Stomach (tissue), 9 donors: ENCODE results near the gene PSMA6. TPM values are rescaled to one million over a fixed set of nuclear protein-coding genes. Genes with fewer than 3 reads are reported as not detected.

Experiments used
- DNase-seq, 2 donors: peaks; one replicate each; pipeline versions ENCODE4 v3.0.0 to v3.0.0-alpha.2; 2013 to 2019
- H3K27ac ChIP-seq, 5 donors: fragments of 200-600 bp in 4 of 5; sonication (generic) in 4 of 5; one replicate each; pipeline ENCODE4 v1.5.1; 2013 to 2019; ENCODE audit warnings: mild to moderate bottlenecking in 1 of 5, moderate library complexity in 1 of 5
- H3K27me3 ChIP-seq, 3 donors: fragments of 200-600 bp; sonication (generic); one replicate each; pipeline ENCODE4 v1.5.1; 2017 to 2019; ENCODE audit warnings: mixed run types in 1 of 3
- H3K36me3 ChIP-seq, 4 donors: fragments of 200-600 bp; sonication (generic); 1 replicate in 3 of 4; 2 replicates in 1 of 4; pipeline ENCODE4 v1.5.1; 2016 to 2019
- H3K4me1 ChIP-seq, 4 donors: fragments of 200-600 bp; sonication (generic); one replicate each; pipeline ENCODE4 v1.5.1; 2016 to 2019
- H3K4me3 ChIP-seq, 4 donors: fragments of 200-600 bp; sonication (generic) in 3 of 4; one replicate each; pipeline ENCODE4 v1.5.1; 2016 to 2019; ENCODE audit warnings: mild to moderate bottlenecking in 1 of 4
- H3K9me3 ChIP-seq, 4 donors: fragments of 200-600 bp; sonication (generic); one replicate each; pipeline ENCODE4 v1.5.1; 2016 to 2019
- EP300 ChIP-seq: sonication (generic); formaldehyde crosslinking; IDR thresholded peaks from one replicate; pipeline ENCODE4 v1.6.1; 2017; ENCODE audit warnings: antibody characterized with exemption
- POLR2A ChIP-seq, 4 donors: fragments of 450-650 bp; IDR thresholded peaks; one replicate each; pipeline ENCODE4 v1.6.1; 2016; ENCODE audit warnings: antibody characterized with exemption in 4 of 4, control low read depth in 2 of 4, mild to moderate bottlenecking in 1 of 4, moderate library complexity in 1 of 4
- POLR2AphosphoS5 ChIP-seq, 3 donors: sonication (generic); formaldehyde crosslinking; IDR thresholded peaks; one replicate each; pipeline ENCODE4 v1.6.1; 2016; ENCODE audit warnings: antibody characterized with exemption in 3 of 3
- WGBS, 5 donors: extraction: QIAGEN DNeasy Blood & Tissue Kit in 3 of 5; methylation state at CpG; one replicate each; pipeline versions ENCODE4 v1.1.5 to v1.1.7; 2013 to 2018; 5-methylcytosine and 5-hydroxymethylcytosine counted together
- intact Hi-C: fragments of 100-400 bp; cut with DNase I; formaldehyde crosslinking; loops from one replicate; pipeline ENCODE4 v1.15.1; 2023; ENCODE audit warnings: low total_unique reads
- polyA plus RNA-seq, 3 donors: library from polyadenylated mRNA; stranded (reverse); fragments of 200-250 nt; gene quantifications; one replicate each; pipeline ENCODE4 v1.2.3, GENCODE V29; 2013
- total RNA-seq, 5 donors: library from RNA; depleted of rRNA; stranded (reverse); fragments of >200 nt; gene quantifications; one replicate each; pipeline versions ENCODE4 v1.1.0 to v1.2.3, GENCODE V29; 2014 to 2016
- TF ChIP-seq, protein P1 (sequence below), 7 experiments: fragments of 450-650 bp in 4 of 7; fragments of 200-600 bp in 3 of 7; sonication (generic) in 3 of 7; IDR thresholded peaks; one replicate each; pipeline ENCODE4 v1.5.1; 2016 to 2019; ENCODE audit warnings: antibody characterized with exemption in 7 of 7, control low read depth in 2 of 7, mild to moderate bottlenecking in 1 of 7
- donor health status: healthy with polysubstance abuse.
- donor health status: Bipolar disorder and iron deficiency.
- donor health status: healthy.

Gene PSMA6
- total and polyA plus RNA-seq, 8 donors = 10.7 to 202 (median 159) TPM

- no peak for TF ChIP-seq POLR2AphosphoS5 (IDR thresholded peaks at IDR 0.05)
- TF ChIP-seq, protein P1, sequence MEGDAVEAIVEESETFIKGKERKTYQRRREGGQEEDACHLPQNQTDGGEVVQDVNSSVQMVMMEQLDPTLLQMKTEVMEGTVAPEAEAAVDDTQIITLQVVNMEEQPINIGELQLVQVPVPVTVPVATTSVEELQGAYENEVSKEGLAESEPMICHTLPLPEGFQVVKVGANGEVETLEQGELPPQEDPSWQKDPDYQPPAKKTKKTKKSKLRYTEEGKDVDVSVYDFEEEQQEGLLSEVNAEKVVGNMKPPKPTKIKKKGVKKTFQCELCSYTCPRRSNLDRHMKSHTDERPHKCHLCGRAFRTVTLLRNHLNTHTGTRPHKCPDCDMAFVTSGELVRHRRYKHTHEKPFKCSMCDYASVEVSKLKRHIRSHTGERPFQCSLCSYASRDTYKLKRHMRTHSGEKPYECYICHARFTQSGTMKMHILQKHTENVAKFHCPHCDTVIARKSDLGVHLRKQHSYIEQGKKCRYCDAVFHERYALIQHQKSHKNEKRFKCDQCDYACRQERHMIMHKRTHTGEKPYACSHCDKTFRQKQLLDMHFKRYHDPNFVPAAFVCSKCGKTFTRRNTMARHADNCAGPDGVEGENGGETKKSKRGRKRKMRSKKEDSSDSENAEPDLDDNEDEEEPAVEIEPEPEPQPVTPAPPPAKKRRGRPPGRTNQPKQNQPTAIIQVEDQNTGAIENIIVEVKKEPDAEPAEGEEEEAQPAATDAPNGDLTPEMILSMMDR (IDR thresholded peaks at IDR 0.05) = no peak
- TF ChIP-seq EP300 = no peak
- no peak for TF ChIP-seq POLR2A (IDR thresholded peaks at IDR 0.05)
- H3K4me3 ChIP-seq = peak overlapping the region in 1 of 4 donors; percentile 73
- no peak for DNase-seq
- H3K4me1 ChIP-seq = peaks cover 42 to 88% (median 65%) of the 10 kb centered on the region in 4 donors
- intact Hi-C loops = loop anchor here (10.0 kb wide), 1 partner anchor 109 kb away; the partner anchor contains the start of gene NFKBIA
- 76 to 91% (median 84%) methylated on average over 1 of the region's 1 CpG for WGBS, 5 donors
- H3K36me3 ChIP-seq = no peaks in the 10 kb centered on the region
- no peaks in the 10 kb centered on the region for H3K9me3 ChIP-seq
- no peaks in the 10 kb centered on the region for H3K27me3 ChIP-seq
- H3K27ac ChIP-seq = no peak overlapping the region
These were observed 3.6 kb downstream of the PSMA6 start for GRCh38 chr14:35295845-35296161.

DNA sequence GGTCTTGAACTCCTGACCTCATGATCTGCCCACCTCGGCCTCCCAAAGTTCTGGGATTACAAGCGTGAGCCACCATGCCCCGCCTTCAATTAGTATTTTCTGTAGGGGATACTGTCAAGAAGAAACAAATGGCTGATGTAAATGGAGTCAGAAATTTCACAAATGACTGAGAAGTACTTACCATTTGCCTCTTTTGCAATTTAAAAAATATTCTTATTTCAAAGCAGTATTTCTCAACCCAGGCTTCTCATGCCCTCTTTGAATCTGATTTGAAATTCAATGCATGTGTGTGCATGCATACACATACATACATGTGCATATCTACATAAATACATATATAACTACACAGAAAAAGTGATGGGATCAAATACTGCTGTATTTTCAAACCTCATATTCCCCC is 4.4 kb downstream of the PSMA6 start:
- no peak for DNase-seq
- no peaks in the 10 kb centered on the region for H3K27me3 ChIP-seq
- 80 to 92% (median 83%) methylated on average over 3 of the region's 3 CpGs for WGBS, 5 donors
- TF ChIP-seq, protein P1 (IDR thresholded peaks at IDR 0.05) = no peak
- TF ChIP-seq POLR2AphosphoS5 (IDR thresholded peaks at IDR 0.05) = no peak
- TF ChIP-seq EP300 = no peak
- no peak for TF ChIP-seq POLR2A (IDR thresholded peaks at IDR 0.05)
- no peak overlapping the region for H3K4me3 ChIP-seq
- H3K9me3 ChIP-seq = no peaks in the 10 kb centered on the region
- intact Hi-C loops = loop anchor here (10.0 kb wide), 1 partner anchor 108 kb away; the partner anchor contains the start of gene NFKBIA
- H3K27ac ChIP-seq = no peak overlapping the region
- H3K36me3 ChIP-seq = no peaks in the 10 kb centered on the region
- H3K4me1 ChIP-seq = peaks cover 42 to 88% (median 64%) of the 10 kb centered on the region in 4 donors

DNA sequence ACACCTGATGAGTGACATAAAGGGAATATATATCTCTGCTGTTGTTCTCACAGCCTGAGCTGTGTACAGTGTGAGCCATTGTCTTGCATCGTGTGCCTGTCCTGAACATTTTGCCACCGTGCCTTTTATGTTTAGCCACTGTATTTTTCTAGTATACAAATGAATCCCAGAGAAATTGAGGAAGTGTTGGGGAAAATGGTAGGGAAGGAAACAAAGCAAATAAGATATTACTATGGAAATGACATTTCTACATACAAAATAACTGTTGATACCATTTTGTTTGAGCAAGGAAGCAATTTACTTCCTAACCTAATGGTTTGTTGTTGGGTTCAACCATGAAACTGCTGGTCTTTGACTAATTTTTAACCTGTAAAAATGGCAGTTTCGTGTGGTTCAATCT is 5.5 kb downstream of the PSMA6 start:
- Histone ChIP-seq H3K27ac (peak overlapping the region in 1 of 5 donors; percentile 10), H3K36me3 (no peaks in the 10 kb centered on the region), H3K4me1 (peaks cover 42 to 94% (median 64%) of the 10 kb centered on the region in 4 donors), H3K9me3 (no peaks in the 10 kb centered on the region), H3K27me3 (no peaks in the 10 kb centered on the region), H3K4me3 (no peak overlapping the region)
- 81 to 92% (median 88%) methylated on average over 3 of the region's 3 CpGs for WGBS, 5 donors
- TF ChIP-seq EP300 = no peak
- TF ChIP-seq, protein P1 (IDR thresholded peaks at IDR 0.05) = no peak
- TF ChIP-seq POLR2A (IDR thresholded peaks at IDR 0.05) = no peak
- TF ChIP-seq POLR2AphosphoS5 (IDR thresholded peaks at IDR 0.05) = no peak
- no peak for DNase-seq
- intact Hi-C loops = loop anchor here (10.0 kb wide), 1 partner anchor 107 kb away; the partner anchor contains the start of gene NFKBIA

GRCh38 chr14:35298351-35298750 is 6.2 kb downstream of the PSMA6 start:
- H3K4me1 ChIP-seq = peaks cover 38 to 88% (median 59%) of the 10 kb centered on the region in 4 donors
- H3K4me3 ChIP-seq = no peak overlapping the region
- intact Hi-C loops = loop anchor here (10.0 kb wide), 1 partner anchor 106 kb away; the partner anchor contains the start of gene NFKBIA

More at GRCh38 chr14:35298351-35298750, 6.2 kb downstream of the PSMA6 start:
- whole genome bisulfite sequencing, 5 donors = 82 to 88% (median 86%) methylated on average over 4 of the region's 4 CpGs
- Histone ChIP-seq H3K36me3 (no peaks in the 10 kb centered on the region), H3K9me3 (no peaks in the 10 kb centered on the region), H3K27ac (no peak overlapping the region), H3K27me3 (no peaks in the 10 kb centered on the region)
- TF ChIP-seq, protein P1 (IDR thresholded peaks at IDR 0.05) = no peak
- TF ChIP-seq POLR2AphosphoS5 (IDR thresholded peaks at IDR 0.05) (no peak), POLR2A (IDR thresholded peaks at IDR 0.05) (no peak), EP300 (no peak)
- no peak for DNase-seq
